Measurements from ENCODE around the gene C1orf35.

DNA sequence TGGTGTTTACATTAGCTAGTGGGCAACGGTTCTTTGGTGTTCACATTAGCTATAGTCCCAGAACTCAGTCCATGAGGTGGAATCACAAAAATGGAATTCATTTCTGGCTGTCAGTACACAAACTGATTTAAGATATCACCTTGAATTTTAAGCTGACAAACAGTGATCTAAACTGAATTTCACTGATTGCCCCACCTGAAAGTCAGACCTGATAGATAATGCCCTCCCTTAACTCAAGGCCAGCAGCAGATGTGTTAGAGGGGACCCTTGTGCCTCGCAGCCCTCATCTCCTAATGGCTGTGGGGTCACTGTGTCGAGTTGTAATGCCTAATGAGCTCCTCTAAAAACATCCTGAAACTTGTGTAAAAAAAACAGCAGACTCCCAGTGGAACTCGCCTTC lies 12.0 kb downstream of the C1orf35 start:
- no peak for TF ChIP-seq EZH2 (IDR thresholded peaks at IDR 0.05; ENCODE audit: low read length, unreplicated experiment)
- TF ChIP-seq, protein P1, sequence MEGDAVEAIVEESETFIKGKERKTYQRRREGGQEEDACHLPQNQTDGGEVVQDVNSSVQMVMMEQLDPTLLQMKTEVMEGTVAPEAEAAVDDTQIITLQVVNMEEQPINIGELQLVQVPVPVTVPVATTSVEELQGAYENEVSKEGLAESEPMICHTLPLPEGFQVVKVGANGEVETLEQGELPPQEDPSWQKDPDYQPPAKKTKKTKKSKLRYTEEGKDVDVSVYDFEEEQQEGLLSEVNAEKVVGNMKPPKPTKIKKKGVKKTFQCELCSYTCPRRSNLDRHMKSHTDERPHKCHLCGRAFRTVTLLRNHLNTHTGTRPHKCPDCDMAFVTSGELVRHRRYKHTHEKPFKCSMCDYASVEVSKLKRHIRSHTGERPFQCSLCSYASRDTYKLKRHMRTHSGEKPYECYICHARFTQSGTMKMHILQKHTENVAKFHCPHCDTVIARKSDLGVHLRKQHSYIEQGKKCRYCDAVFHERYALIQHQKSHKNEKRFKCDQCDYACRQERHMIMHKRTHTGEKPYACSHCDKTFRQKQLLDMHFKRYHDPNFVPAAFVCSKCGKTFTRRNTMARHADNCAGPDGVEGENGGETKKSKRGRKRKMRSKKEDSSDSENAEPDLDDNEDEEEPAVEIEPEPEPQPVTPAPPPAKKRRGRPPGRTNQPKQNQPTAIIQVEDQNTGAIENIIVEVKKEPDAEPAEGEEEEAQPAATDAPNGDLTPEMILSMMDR (conservative IDR thresholded peaks at IDR 0.05; ENCODE audit: low read depth, low read length), result no peak
- no peak for TF ChIP-seq EZH2phosphoT487 (IDR thresholded peaks at IDR 0.05; ENCODE audit: borderline replicate concordance, low read length)

Measured in PC-3 (cell line).